Anterior cingulate cortex (tissue), 58 donors: ENCODE measurements around the gene JAG1.
A peak's percentile ranks its signal among the peaks of the same experiment; 100 is the strongest.

ENCODE experiments used
- DNase-seq, 58 donors: peaks; one replicate each; lab custom pipeline; 2025; lab: John Stamatoyannopoulos, UW

Gene JAG1

DNA sequence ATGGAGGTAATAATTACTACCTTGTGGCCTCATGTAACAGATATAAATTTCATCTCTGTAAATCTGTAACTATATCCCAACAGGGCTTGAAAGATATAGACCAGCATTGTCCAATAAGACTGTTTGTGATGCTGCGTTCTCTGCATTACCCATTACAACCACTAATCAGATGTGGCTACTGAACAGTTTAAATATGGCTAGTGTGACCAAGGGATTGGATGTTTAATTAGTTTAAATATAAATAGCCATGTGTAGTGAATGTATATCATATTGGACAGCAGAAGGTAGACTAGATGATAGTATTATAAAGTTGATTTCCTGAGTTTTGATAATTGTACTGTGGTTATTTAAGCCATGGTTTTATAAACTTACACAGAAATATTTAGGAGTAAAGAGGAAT lies 27.8 kb upstream of the JAG1 start:
- DNase-seq = no peak

DNA sequence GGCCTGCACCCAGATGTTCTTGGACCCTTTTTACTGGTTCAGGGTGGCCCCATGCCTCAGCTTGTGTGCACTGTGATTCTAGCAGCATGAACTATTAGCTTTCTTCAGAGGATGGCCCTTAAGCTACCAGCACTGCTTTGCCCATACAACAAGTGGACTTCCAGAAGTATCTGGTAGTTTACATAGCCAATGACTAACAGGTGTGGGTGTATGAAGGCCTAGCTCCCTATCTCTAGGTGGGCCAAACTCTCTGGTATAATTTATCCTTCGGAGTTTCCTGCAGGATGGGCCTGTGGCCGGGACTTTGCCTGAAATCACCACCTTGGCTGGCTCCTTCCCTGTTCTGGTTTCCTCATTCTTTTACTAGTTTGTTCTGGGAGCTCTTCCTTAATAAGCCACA lies 26.1 kb upstream of the JAG1 start:
- DNase-seq = no peak

DNA sequence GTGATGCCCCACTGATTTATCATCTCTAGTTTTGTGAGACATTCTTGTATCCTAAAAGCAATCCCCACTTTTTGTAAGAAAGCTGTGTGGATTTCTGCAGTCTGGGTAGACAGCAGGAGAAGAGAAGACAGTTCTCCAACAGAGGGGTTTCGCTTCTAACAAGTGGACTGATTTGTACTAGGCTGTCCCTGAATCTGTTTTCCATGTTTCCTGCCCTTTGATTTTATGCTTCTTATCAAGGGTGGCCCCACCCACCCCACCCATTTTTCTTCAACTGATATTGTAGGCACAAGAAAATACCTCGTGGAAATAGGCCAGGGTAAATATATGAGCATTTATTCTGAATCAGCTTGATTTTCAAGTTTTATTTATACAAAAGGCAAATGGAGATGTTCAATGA lies 25.7 kb upstream of the JAG1 start:
- no peak for DNase-seq

DNA sequence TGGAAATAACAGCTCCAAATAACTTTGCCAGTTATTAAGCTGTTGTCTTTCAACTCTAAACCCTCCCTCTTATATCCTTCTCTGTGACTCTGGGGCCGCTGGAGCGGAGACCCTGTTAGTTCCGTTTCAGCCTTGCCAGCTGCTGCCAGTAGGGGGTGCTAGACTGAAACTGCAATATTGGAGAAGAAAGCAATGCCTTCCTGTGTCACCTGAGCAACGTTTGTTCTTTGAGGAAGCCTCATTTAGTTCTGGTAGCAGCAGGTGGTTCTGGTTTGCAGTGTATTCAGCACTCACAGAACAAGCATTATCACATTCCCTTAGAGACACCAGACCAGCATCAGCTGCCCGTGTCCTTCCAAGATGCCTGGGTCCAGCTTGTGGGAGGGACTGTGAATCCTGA lies 22.9 kb upstream of the JAG1 start:
- DNase-seq = no peak

DNA sequence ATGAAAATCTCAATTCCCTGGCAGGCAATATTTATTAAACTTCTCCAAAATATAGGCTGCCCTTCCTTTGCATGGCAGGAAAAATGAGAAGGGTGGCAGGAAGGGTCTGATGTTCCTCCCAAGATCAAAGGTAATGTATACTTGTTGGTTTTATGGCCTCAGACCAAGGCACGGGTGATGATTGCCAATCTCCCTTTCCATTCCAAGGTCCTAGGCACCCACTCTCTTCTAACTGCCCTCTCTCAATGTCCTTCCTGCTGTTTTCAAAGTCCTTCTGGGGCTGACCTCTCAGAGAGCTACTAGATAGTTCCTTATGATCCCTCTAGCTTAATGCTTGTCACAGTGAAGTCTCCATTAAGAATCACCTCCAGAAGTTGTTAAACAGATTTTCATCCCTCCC lies 15.6 kb upstream of the JAG1 start:
- no peak for DNase-seq

DNA sequence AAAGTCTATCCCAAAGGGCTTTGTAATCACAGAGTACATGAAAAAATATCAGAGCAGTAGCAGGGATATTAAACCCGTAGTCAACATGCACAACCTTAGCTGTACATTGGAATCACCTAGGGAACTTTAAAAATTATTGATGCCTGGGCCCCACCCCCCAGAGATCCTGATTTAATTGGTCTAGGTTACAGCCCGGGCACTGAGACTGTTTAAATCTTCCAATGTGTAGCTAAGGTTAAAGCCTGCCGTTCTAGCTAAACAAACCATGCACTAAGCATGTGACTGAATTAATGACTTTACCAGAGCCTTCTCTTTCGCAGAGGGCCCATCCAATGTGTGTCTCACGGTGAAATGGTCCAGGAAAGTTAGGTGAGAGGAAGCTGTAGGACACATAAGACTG lies 14.1 kb upstream of the JAG1 start:
- no peak for DNase-seq

DNA sequence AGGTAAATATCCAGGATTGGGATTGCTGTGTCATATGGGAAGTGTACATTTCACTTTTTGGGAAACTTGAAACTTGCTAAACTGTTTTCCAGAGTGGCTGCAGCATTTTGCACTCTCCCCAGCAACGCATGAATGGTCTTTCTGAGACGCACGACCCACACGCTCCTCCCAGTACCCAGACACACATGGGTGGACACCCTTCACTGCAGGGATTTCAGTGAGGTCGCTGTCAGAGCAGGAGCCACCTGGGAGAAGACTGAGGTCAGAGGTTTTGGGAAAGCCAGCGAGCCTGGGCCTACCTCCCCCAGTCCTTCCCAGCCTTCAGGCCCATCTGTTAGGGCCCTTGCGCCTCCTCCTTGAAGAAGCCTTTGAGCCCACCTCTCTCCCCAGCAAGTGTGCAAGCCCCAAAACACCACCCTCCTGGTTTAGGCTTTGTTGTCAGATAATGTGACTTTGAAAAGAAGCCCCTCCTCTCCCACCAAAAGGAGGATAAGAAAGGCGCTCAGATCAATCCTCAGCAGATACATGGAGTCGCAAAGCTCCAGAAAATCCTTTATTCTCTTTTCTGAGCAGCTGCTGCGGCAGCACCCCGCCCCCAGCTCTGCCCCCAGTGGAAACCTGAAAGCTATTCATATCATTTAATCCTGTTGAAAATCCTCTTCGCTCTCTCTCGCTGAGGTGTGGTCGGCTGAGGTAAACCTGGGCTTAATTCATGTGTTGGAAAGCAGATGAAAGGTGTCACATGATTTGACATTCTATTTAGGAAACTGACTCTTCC lies 12.7 kb upstream of the JAG1 start:
- no peak for DNase-seq

DNA sequence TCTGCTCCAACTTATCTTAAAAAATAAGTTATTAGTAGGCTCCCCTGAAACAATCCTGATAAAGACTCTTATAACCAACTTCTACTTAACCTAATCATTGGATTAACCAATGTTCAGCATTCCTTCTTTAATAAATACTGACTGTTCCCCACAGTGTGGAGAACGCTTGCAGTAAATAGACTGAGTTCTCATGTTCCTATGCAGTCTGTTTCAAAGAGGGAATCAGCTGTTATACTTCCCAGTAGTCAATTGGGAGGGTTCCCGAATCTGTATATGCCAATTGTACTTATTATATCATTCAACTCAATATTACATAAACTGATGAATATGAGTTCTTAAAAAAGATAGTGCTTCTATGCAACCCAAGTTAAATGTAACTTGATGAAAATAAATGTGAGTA lies 9.7 kb upstream of the JAG1 start:
- no peak for DNase-seq

DNA sequence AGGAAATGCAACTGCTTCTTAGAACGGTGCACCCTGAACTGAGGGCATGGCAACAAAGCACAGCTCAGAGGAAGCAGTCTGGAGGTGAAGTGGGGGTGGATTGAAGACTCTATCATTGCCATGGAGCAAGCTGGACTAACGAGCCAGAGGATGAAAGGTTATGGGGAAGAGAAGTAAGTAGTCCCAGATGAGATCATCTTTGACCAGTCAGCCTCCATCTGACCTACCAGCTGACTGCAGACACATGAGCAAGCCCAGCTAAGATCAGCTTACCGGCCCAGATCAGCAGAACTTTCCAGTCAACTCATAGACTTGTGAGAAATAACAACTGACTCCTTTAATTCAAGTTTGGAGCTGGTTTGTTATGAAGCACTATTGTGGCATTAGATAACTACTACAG lies 9.1 kb upstream of the JAG1 start:
- no peak for DNase-seq

DNA sequence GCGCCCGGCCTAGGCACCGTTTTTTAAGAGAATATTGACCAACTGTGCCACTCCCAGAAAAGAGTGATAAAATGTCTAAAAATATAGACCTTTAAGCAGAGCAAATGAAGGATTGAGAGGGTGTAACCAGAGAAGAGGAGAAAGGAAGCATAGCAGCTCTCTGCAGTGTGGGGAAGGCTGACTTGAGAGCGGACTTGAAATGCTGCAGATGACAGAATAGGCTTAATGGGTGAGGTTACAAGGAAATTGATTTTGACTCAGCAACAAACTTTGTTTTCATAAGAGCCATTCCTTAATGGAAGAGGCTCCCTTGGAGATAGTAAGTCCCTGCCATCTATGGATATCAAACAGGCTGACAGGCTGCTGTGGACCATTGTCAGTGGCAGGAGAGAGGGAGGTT lies 7.7 kb upstream of the JAG1 start:
- no peak for DNase-seq

DNA sequence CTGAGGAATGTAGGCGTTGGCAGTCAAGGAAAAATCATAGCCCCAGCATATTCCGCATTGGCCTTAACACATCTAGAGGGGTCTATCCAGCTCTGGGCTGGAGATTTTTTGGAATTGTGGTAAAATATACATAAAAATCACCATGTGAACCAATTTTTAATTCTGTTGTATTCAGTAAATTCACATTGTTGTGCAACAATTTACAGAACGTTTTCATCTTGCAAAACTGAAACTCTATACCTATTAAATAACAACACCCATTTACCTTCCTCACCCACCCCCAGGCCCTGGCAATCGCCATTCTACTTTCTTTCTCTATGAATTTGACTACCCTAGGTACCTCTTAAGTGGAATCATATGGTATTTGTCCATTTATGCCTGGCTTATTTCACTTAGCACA lies 6.8 kb upstream of the JAG1 start:
- no peak for DNase-seq

DNA sequence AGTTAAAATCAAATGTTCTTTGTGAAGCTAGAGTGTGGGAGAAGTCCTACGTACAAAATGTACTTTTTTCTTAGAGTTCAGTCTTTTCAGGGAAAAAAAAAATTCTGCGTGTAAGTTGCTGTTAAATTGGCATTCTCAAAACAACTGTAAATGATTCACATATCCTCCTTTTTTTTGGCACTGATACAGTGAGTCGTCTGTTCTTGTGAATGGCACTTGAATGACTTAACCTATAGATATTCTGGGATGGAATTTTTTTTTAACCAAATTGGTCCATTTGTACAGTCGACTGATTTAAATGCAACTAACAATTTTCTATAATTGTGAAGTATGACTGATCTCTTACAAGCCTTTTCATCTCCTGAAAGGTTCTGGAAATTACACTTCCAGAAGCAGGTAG lies 5.5 kb upstream of the JAG1 start:
- no peak for DNase-seq

DNA sequence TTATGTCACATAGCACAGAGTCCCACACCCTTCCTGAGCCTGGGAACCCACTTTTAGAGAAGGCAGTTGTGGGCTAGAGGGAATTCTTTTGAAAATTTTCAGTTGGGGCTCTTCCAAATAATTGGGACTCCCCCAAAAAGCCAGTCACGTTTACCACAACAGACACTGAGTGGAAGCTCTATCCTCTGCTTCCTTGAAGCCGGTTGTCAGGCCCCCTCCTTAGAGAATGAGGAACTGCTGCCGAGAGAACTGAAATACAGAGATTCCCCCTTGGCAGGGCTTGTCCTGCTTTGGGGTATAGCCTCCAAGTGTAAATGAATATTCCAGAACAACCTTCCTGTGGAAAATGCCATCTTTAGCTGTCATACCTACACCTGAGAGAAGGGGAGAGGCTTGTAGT lies 2.7 kb upstream of the JAG1 start:
- no peak for DNase-seq

DNA sequence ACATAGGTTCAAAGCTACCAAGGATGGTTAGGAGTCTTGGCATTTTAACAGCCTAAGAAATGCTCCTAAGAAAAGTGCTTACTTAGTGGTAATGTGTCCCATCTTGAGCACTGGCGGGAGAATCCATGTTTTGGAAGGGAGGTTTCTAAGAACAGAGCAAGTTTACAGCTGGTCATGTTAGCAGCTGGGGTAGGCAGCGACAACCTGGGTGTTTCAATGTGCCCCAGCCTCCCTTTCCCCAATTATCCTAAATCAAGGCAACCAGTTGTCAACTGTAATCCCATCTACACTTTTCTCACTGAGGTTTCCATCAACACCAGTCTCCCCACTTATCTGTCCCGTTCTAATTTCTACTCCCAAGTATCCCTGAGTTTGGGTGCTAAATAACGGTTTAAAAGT lies 1.6 kb upstream of the JAG1 start:
- DNase-seq = no peak

DNA sequence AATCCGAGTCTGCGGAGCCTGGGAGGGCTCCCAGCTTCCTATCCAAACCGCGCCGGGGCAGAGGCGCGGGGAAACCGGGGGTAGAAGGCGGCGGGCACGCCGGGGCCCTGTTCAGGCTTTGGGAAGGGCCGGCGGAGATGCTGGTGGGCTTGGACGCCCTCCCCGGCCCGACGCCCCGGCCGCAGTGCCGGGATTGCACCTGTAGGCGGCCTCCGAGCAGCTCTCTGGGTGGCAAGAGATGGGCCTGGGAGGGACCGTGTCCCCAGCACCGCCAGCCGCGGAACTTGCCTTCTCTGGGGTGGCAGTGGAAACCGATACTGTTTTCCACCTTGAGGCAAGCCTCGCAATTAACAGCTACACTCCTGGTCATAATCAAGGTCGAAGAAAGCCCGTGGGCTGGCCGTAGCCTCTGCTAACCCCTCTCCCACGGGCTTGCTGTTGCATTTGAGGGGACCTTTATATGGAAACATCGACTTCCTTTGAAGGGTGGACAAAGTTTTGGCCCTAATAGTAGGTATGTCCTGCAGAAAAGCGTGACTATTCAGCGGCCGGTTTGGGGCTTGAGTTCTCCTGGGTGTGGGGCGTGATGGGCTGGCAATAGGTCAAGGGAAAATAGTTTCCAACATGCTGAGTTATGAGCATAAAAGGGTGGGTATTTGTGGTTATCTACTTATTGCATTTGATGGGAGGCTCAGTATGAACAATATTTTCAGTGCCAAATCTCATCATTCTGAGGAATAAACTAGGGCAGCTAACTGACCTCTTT lies 1.1 kb upstream of the JAG1 start:
- DNase-seq = peak in 47 of 58 donors; percentile 12 to 75 (median 46)

DNA sequence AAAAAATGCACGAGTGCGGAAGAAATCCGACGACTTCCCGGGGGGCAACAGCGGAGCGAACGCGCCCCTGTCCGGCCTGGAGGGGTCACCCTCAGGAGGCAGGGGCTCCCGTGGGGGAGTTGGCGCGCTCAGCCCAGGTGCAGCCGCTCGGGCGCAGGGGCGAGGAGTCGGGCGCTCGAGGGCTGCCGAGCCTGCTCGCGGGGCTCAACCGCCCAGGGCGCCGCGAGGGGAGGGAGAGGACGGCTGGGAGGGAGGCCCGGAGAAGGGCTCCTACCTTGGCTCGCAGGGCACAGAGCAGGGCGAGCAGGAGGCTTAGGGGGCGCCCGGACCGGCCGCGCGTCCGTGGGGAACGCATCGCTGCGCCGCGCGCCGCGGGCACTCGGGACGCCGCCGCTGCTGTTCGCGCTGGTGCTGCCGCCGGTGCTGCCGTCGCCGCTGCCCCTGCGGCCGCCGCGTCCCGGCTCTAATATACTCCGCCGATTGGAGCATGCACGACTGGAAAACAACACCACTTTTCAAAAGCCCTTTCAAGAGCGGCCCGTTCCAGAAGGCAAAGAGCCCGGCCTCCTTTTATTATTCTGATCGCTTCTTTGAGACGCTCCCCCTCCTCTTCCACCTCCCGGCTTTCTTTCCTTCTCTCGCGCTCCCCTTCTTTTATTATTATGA lies 490 bp downstream of the JAG1 start:
- DNase-seq = peak in 34 of 58 donors; percentile 10 to 78 (median 54)

DNA sequence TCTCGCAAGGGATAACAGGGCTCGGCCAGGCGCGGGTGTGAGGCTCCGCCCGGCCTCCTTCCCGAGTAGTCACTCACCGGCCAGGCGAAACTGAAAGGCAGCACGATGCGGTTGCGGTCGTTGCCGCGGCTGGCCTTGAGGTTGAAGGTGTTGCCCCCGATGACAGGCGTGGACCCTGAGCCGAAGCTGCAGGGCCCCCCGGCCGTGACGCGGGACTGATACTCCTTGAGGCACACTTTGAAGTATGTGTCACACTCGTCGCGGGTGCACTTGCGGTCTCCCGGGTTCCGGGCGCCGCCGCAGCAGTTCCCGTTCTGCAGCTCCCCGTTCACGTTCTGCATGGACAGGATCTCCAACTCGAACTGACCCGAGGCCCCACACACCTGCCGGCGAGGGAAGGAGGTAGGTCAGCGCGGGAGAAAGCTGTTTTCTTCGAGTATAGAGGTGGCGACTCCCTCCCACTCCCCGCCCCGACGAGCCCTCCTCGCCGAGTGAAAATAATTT lies 1.1 kb downstream of the JAG1 start:
- peak in 33 of 58 donors; percentile 6 to 60 (median 22) for DNase-seq

DNA sequence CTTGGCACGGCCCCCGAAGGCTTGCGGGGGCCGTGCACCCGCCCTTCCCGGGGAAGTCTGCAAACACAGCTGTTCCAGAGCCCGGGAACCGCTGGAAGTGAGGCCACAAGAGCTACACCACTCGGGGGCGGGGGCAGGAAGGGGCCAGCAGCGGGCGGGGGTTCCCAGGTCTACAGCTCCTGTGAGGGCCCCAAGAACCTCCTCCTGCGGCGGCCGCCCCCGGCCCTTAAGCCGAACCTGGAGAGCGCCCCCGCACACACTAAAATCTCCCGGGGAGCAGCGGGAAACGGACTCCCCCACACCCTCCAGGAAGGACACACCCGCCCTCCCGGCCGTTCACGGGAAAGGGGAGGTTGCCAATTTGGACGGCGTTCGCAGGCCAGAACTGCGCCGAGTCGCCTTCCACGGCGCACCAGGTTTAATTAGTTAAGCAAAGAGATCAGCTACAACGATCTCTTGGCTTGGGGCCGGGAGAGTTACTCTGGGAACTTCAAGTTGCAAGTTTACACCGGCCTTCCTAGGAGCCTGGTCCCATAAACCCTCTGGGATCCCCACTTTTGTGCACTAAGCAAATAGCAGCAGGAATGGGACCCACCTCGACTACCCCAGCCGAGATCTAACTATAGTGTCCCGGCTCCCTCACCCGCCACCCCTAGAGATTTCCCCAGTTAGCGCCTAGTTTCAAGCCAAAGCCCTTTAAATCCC lies 1.7 kb downstream of the JAG1 start:
- DNase-seq = peak in 17 of 58 donors; percentile 6 to 53 (median 35)

DNA sequence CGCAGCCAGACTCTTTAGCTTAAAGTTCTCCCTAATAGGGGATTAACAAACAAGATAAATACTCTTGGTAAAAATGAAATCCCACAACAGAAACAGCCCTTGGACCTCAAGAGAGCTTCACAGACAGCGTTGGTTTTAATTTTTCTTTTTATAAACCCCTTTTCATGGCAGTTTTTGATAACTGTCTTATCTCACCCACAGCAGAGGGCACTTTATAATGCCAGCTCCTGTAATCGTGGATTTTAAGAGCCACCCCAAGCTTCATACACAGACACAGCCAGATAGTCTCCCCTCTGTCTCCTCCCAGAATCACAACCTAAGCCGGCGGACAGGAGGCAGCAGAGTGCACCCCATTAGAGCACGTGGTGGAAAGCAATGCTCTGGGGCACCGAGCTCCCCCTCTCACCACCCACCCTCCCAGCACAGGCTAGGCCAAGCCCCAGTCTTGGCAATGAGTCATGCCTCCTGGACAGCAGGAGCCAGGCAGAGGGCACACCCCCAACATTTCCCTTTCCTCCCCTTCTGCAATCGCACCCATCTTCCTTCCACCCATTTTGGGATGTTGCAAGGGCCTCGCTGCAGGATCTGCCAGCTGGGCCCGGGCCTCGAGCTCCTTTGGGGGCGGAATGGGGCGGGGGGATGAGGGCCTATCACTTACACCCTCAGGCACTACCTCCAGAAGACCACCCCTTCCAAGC lies 2.4 kb downstream of the JAG1 start:
- peak in 47 of 58 donors; percentile 9 to 74 (median 44) for DNase-seq
